Colon (tissue), 2 donors: ENCODE measurements around the gene INTS7.
"Not testable (repeated sequence)": the region's sequence is repeated elsewhere in the genome, so short reads cannot be mapped to it uniquely, and the experiment has no call there.

Experiments
- FAIRE-seq: peaks from 2 replicates; lab custom pipeline; 2012; peaks lifted over from hg19 to GRCh38; lab: Jason Lieb, UNC
- donor health status: control.
- donor health status: control.

INTS7 gene

DNA sequence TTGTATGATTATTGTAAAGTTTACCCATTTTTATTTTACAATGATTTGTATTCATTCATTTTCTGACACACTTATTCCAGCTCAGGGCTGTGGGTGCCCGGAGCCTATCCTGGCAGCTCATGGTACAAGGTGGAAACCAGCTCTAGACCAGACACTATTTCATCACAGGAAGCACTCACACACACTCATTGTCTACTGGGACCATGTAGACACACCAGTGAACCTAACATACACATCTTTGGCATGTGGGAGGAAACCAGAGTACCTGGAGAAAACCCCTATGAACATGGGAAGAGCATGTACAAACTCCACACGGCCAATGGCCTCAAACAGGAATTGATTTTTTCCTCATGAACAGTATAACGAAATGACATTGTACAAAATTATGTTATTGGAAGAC, 2.5 kb upstream of the INTS7 start:
- FAIRE-seq, result no peak

DNA sequence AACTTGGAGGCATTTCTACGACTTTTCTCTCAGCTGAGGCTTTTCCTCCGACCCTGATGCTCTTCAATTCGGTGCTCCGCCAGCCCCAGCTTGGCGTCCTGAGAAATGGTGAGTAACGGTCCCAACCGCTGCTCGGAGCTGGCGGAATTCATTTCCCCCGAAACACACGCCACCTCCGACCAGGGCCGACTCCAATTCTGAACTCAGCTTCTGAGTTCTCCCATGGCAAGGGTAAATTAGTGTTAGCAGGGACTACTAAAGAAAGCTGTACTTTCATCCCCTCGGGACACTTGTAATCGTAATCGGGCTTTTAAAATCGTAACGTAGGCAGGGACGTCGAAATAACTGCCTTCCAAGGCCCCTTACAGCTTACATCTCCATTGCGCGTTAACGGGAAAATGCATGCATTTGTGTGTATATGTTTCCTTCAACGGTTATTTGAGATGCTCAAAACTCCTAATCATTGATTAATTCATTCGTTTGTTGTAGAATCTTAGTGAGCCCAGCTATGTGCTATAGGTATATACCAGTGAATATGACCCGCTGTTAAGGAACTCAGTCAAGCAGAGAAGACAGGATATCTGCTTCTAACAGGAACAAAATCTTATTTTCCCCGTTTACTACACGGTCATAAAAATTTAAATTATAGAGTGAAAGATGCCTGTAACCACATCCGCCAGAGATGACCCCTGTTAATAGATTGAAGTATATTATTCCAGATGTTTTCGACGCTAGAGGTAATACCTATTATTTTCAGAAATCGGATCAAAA, 663 bp upstream of the INTS7 start:
- no peak for FAIRE-seq

DNA sequence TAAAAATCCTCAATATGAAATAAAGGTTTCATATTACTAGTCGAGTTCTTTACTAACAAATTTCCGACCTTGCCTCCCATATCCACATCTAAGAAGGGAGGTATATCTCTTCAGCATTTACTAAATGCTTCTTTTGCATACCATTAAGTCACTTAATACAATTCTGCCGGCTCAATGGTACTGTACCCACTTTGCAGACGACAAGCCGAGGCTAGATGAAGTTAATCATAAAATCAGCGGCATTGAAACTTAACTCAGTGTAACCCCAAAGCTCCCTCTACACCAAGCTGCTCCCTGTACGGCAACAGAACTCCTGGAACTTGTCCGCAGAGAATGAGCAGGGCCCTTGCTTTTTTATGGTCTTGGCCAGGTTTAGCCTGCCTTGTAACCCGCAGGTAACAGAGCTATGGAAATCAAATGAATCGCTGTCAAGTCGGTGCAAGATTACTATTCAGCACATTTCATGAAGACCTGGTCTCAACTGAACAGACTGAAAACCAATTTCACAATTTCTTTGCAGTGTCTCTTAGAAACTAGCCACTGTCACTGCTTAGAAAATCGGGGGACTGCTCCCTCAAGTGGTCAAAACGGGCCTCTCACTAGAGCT, 738 bp downstream of the INTS7 start:
- no peak for FAIRE-seq

DNA sequence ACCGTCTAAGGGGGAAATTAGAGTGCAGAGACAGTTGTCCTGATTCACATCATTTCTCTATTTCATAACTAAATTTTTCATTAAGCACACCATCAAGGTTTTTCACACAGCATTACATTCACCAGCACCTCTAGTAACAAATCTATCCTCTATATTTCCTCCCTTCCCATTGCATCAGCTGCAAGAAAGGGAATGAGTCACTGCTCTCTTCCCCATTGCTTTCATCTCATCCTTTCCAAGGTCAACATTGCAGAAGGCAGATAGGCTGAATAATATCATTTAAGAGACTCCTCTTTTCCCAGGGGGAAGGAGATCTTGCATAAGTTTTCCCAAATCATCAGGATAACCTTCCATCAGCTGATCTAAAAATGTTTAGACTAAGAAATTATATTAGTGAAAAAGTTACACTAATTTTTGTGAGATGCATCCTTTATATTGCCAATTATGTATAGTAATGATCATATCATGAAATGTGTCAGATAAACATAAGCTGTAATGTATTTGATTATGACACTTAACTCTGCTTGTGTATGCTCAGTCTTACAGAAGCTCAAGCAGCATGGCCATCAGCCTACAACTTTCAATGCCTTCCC, 4.3 kb downstream of the INTS7 start:
- no peak for FAIRE-seq

DNA sequence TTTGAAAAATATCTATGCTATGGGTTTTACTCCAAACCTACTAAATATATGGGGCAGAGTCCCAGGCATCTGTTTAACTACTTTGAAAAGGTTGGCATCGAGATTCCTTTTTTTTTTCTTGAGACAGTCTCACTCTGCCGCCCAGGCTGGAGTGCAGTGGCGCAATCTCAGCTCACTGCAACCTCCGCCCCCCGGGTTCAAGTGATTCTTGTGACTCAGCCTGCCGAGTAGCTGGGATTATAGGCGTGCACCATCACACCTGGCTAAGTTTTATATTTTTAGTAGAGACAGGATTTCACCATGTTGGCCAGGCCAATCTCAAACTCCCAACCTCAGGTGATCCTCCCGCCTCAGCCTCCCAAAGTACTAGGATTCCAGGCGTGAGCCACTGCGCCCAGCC, 7.6 kb downstream of the INTS7 start:
- not testable (repeated sequence) for FAIRE-seq

DNA sequence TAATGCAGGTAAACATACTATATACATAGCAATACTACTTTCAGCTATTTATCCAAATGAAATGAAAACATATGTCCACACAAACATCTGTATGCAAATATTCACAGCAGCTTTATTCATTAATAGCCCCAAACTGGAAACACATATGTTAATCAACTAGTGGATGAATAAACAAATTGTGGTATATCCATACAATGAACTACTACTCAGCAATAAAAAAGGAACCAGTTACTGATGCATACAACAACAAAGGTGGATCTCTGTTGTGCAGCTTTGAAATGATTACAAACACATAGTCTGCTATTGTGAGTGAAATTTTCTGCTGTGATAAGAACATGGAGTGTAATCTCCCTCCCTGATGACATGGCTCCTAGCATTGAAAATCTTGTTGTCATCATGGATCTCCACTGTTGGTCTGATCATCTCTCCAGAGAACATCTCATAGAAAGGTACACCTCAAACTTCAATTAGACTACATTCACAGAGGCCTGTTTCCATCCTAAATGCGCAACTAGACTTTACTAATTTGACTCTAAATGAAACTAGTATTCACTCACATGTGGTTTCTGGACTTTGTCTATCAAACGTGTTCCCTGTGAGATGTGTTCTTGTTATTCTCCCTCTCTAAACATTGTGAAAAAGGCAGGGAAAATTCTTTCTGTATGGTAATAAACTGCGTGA, 10.7 kb downstream of the INTS7 start:
- no peak for FAIRE-seq

DNA sequence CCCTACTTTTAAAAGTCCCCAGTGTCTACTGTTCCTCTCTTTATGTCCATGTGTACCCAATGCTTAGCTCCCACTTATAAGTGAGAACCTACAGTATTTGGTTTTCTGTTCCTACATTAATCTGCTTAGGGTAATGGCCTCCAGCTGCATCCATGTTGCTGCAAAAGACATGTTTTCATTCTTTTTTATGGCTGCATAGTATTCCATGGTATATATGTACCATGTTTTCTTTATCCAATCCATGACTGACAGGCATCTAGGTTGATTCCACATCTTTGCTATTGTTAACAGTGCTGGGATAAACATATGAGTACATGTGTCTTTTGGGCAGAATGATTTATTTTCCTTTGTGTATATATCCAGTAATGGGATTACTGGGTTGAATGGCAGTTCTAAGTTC, 12.4 kb downstream of the INTS7 start:
- not testable (repeated sequence) for FAIRE-seq

DNA sequence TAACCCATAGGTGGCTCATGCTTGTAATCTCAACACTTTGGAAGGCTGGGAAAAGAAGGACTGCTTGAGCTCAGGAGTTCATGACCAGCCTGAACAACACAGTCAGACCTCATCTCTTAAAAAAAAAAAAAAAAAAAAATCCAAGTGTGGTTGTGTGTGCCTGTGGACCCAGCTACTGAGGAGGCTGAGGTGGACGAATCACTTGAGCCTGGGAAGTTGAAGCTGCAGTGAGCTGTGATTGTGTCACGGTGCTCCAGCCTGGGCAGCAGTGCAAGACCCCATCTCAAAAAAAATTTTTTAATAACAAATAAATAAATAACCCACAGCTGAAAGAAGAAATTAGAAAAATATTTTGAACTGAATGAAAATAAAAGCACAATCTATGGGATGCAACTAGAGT, 13.8 kb downstream of the INTS7 start:
- no peak for FAIRE-seq

DNA sequence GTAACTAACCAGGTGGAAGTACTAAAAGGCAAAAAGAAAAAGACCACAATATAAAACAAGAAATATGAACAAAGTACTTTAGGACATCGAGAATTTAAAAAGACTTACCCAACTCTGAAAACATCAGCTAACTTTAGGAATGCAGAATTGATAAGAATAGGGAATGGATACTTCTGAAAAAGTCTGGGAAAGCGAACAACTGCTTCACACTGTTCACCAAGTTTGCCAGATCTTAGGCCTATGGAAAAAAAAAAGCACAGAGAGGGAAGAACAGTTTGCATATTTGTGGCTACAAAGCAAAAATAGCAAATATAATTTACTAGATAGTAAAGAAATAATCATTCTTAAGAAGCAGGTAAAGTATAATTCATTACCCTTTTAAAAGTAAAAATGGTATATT, 14.4 kb downstream of the INTS7 start:
- no peak for FAIRE-seq

DNA sequence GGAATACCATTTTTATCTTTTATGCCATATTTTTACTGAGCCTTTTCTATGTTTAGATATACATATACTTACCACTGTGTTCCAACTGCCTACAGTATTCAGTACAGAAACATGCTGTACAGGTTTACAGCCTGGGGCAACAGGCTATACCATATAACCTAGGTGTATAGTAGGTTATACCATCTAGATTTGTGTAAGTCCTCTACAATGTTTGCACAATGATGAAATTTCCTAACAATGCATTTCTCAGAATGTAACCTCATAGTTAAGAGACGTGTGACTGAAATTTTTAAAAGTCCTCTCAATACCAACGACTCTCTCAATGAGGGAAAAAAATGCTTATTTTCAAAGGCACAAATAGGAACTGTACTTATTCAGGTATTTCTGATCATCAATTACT, 21.7 kb downstream of the INTS7 start:
- FAIRE-seq, result no peak

DNA sequence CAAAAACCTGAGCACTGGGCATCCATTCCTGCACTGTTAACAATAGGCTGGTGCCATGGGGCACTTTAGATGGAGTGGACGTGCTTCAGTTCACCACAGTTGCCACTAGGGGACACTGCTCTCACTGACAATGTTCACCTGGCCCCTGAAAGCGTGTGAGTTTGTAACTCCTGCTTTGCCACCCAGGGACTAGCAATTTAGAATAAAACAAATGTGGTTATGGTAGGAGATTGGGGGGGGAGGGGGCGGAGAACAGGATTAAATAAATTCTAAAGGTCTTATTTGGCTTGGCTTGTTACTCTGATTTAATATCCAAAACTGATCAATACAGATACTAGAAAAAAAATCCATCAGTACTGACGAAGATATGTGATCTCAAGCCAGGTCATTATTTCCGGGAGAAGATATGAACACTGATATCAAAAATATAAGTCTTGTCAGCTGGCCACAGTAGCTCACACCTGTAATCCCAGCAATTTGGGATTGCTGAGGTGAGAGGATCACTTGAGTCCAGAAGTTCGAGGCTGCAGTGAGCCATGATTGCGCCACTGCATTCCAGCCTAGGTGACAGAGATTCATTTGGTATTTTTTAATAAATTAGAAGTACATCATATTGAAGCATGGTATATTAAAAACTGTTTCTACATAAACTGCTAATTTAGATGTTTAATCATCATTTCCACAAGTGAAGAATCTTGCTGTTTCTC, 23.2 kb downstream of the INTS7 start:
- no peak for FAIRE-seq

DNA sequence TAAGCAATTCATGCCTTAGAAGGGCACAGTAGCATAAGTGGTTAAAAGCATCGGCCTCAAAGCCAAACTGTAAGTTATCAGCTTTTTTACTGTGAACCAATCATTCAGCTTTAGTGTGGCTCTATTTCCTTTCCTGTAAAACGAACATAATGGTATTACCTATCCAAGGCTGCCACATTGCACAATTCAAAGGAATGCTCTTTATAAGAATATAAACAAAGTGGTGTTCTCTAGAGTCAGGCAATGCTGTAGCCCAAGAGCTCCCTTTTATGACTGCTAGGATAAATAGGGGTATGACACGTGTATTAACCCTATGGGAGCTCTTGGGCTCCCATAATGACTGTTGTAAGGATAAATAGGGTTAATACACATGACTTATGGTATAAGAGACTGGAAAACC, 25.4 kb downstream of the INTS7 start:
- FAIRE-seq, result no peak

DNA sequence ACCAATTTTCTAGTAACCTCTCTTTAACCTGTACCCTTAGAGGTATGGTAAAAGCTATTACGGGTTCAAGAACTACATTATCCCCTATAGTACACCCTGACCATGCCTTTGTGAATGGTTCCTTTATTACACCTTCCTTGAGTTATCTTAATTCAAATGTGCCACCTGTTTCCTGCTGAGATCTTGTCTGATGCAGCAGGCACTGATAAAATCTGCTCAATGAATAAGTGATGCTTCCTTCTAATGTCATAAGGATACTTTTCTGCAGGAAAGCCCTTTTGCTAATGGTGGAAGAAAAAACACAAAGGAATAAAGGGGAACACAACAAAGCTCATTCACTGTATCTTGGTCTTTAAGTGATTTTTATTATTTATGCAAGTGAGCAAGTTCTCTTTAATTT, 25.8 kb downstream of the INTS7 start:
- FAIRE-seq, result no peak

DNA sequence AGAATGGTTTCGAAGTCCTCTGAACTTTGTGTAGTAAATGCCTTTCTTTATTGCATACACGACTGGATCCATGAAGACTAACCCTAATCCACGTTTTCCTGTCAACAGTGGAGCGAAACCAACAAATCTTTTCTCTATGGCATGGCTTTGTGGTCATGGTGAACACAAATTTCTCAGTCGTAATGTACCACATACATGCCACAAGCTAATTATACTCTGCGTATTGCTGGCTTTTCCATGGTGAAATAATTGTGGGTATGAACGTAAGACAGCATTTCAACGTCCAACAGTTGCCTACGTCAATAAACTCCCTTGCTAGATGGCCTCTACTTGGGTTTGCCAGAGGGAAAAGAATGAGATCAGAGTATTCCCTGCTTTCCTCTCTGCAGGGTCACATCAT, 27.5 kb downstream of the INTS7 start:
- no peak for FAIRE-seq

DNA sequence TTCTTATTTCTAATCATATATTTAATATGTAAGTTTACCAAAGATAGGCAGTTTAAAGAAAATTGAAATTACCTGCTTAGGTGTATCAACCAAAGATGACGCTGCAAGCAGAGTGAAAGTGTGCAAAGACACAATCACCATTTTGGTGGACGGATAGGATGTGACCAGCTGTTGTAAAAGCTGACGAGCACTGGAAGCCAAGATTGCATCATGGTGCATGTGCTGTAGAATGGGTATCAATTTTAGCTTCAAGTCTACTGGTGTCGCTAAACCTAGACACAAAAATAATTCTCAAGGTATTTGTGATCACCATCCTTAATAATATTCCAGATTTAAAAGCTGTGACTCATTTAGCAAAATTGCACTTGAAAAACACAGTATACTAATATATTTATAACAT, 28.2 kb downstream of the INTS7 start:
- FAIRE-seq, result no peak

DNA sequence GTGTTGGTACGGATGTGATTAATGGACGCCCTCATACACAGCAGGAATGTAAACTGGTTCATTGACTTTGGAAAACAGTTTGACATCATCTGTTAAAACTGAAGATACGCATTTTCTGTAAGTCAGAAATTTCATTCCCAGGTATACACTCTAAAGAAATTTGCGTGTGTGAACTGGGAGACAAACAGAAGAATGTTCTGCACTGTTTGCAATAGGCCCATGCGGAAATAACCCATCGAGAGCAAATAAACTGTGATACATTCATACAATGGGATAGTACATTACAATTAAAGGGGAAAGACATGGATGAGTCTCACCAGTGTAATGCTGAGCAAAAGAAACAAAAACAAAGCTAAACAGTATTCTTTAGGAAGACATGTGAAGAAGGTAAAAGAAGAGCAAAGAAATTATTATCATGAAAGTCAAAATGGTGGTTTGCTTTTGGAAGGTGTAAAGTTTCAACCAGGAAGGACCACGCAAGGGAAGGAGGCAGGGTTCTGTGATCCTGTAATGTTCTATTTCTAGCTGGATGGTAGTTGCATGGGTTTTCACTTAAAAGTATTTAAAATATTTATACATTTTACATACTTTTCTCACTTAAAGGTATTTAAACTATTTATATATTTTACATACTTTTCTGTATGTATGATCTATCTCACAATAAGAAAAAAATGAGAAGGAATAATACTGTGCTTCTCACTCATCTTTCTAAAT, 30.3 kb downstream of the INTS7 start:
- FAIRE-seq, result no peak

DNA sequence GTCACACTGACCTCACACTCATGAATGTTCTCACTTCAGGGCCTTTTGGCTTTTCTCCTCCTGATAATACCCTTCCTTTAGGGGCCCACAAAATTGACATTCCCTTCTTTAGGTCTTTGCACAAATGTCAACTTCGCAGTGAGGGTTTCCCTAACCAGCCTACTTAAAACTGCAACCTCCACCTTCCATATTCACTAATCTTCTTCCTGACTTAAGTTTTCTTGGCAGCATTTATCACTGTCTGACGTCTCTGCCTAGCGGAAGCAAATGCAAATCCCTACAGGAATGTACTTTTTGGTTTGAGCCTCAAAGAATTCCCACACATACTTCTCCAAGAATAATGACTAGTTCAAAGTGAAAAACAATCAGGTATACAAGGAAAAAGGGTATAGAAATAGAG, 32.8 kb downstream of the INTS7 start:
- no peak for FAIRE-seq

DNA sequence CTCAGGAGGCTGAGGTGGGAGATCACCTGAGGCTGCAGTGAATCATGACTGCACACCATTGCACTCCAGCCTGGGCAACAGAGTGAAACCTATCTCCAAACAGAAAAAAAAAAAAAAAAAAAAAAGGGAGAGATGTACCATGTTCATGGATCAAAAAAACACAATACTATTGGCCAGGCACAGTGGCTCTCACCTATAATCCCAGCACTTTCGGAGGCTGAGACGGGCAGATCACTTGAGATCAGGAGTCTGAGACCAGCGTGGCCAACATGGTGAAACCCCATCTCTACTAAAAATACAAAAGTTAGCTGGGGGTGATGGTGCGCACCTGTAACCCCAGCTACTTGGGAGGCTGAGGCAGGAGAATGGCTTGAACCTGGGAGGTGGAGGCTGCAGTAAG, 37.9 kb downstream of the INTS7 start:
- not testable (repeated sequence) for FAIRE-seq

DNA sequence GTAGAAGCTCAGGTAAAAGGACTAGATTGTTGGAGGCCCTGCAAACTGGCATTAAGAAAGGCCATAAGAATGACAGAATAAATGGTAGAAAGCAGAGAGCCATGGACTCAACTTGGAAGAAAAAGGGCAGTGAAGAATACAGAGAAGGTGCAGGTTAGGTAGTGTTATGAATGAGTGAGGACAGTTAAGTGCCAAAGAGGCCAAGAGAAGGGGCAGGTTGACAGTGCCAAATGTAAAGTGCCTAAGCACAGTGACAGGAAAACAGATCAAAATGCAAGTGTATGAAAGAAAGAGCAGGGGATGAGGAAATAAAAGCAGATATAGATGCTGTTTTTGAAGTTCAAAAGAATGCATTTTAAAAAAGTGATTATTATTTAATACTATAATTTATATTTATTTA, 43.7 kb downstream of the INTS7 start:
- no peak for FAIRE-seq

DNA sequence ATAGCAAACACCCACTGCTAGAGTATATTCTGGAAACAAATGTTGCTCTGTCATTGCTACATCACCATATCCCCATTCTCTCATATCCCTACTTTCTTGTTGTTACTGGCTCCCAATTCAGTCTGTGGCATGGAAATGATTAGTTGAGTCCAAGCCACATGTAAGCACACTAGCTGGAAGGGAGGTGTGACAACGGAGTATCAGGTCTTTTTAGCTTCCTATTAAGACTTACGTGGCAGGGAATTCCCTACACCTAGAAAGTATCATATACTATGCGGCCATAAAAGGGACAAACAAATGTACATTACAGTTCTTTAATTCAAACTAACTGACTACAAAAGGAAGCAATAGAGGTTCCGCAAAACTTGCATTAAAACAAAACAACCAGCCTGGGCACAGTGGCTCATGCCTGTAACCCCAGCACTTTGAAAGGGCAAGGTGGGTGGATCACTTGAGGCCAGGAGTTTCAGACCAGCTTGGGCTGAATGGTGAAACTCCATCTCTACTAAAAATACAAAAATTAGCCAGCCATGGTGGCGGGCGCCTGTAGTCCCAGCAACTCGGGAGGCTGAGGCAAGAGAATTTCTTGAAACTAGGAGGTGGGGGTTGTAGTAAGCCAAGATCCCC, 48.6 kb downstream of the INTS7 start:
- FAIRE-seq, result no peak

DNA sequence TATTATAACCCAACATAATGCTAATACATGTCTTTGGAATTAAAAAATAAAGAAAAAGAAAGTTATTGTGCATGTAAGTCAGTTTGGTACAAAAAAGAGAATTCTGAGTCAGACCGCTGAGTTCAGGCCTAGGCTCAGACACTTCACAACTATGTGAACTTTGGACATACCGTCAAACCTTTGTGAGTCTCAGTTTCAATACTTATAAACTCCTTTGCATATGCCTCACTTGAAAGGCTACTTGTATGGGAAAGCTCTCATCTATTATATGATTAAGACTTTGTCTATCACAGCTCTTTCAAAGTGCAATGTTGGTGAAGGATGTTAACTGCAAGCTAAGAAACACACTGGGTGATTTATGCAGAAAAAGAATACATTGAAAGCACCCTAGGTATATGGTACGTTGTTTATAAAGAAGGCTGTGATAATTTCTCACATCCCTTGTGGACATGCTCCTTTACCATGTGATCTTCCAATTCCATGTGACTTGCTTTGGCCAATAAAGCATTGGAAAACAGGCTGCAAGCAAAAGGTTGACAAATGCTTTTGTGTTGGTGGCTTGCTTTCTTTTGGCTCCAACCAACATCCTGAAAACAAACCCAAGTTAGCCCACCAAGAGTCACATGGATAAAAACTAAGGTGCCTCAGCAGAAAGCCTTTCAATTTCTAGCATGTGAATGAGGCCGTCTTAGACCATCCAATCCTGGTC, 49.6 kb downstream of the INTS7 start:
- FAIRE-seq, result no peak
